Stimulated activated CD8-positive, alpha-beta memory T cell treated with anti-CD3 and anti-CD28 coated beads, Interleukin-12 subunit alpha, Interleukin-12 subunit beta, amount 100 ng/mL, for 24 hours (primary cell): ENCODE results near the gene LST1.

Source experiments
- DNase-seq: peaks from one replicate; pipeline ENCODE4 v3.0.0-alpha.2; 2020; ENCODE audit errors: extremely low read depth

Gene LST1

DNA sequence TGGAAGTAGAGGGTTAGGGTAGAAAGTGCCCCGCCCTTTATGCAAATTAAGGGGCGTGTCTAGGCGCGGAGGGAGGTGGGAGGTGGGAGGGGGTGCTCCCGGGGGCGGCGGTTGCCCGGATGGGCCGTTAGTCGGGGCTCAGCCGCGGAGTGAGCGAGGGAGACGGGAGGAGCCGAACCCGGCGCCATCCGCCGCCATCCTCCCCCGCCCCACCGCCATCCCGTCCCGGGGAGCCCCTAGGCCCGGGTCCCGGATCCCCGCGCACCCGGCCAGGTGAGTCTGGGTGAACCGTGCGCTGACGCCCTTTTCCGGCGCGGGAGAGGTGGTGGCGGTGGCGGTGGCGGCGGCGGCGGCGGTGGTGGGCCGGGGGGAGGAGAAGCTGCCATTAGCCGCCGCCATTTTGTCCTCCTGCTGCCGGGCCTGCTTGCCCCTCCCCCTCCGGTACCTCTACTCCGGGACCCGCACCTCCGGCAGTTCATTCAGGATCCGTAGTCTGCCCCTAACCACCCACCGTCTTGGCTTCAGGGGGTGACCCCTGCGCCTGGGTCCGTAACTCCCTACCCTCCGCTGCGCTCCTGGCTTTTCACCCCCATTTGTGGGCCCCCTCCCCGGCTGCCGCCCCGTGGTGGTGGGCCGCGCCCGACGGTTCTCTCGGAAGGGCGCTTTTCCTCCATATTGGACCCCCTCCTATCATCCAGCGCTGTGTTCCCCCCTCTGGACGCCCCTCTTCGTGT is 34.7 kb downstream of the LST1 start, which contains the start of gene PRRC2A:
TSS of gene PRRC2A (plus strand) at position 130 of the 734 bp plus-strand sequence. CDS start 2,075 bp downstream, outside the sequence.
- DNase-seq = peak; percentile 61

DNA sequence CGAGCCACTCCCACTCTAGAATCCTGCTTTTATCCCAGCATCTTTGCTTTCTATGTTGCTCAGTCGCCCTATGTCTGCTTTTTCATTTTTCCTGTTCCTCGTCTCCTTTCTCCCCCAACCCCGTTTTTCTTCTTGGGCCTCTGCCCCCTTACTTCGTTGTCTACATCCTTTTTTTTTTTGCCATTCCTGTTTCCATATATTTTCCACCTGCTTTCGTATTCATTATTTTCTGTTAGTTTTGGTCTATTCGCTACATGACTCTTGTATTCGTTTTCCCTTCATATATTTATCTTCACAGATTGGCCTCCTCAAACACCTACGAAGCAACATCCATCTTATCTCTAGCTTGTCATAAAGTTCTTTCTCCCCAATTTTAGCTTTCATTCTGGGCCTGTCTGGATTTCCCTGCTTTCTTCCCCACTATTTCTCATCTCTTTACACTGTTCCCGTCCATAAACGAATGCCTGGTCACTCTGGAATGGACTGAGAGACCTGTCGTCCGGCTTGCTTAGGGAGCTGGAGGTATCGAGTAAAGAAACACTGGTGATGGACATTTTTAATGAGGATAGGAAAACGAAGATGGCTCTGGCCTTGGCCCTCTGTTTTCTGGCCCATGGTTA is 35.4 kb downstream of the LST1 start:
- DNase-seq = no peak

DNA sequence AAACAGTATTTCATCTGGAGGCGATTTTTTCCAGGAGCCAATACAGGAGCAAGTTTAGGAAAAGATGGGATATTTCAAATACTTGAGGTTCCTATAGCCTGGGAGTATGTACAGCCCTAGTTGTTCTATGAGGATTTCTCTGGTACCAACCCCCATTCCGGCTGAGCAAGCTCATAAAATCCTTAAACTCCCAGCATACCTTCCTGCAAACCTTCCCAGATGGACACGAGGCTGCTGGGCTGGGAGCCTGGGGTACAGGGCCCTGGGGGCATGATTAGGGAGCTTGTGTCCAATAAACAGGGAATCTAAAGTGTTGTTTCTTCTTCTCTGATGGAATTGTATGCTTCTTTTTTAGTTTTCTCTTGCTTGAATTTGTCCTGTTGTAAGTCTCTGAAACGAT is 35.9 kb downstream of the LST1 start:
- DNase-seq = no peak

DNA sequence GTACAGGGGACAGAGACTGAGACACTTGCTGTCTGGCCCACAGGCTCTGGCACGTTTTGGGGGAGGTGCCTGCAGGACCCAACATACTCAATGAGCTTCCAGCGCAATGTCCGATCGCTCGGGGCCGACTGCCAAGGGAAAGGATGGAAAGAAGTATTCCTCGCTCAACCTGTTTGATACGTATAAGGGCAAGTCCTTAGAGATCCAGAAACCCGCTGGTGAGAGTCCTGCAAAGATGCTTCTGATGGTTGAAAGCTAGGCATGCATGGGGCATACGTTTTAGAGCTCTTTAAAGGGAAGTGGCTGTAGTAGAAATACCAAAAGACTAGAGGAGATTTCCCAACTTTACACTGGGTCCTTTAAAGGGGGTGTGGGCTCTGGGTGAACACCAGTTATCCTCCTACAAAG is 36.6 kb downstream of the LST1 start:
- DNase-seq = no peak

DNA sequence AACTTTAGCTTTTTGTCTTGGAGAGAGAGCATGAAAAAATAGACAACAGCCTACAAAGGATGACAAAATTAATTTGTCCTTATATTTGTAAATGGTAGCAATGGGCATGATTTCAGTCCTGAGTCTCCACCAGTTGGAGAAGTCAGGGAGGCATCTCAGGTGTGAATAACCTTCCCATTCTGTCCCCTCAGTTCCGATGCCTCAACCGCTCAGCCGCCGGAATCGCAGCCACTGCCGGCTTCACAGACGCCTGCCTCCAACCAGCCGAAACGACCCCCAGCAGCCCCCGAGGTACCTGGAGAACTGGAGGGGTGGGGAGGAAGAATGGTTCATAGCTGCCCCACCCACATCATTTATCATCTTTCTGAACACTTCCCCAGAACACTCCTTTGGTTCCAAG is 38.0 kb downstream of the LST1 start:
- no peak for DNase-seq

DNA sequence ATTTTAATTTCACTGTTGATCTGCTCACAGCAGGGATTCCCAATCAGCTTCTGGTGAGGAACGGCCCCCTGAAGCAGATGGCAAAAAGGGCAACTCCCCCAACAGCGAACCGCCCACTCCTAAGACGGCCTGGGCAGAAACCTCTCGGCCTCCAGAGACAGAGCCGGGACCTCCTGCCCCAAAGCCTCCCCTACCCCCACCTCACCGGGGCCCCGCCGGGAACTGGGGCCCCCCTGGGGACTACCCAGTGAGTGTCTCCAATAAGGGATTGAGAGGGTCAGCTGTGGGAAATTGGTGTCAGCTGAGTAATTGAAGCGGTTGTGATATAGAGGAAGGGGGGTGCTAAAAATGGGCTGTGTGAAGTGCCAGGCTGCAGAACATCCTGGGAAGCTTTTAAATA is 40.9 kb downstream of the LST1 start:
- no peak for DNase-seq

DNA sequence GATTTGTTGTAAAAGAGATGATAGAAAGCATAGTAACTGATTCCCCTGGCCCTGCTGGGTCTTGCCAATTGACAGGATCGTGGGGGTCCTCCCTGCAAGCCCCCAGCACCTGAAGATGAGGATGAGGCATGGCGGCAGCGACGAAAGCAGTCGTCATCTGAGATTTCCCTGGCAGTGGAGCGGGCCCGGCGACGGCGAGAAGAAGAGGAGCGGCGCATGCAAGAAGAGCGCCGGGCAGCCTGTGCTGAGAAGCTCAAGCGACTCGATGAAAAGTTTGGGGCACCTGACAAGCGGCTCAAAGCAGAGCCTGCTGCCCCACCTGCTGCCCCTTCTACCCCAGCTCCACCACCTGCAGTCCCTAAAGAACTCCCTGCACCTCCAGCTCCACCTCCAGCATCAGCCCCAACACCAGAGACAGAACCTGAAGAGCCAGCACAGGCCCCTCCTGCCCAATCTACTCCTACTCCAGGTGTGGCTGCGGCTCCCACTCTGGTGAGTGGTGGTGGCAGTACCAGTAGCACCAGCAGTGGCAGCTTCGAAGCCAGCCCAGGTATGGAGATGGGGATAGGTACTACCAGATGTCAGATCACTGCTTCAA is 41.7 kb downstream of the LST1 start:
- DNase-seq = no peak

DNA sequence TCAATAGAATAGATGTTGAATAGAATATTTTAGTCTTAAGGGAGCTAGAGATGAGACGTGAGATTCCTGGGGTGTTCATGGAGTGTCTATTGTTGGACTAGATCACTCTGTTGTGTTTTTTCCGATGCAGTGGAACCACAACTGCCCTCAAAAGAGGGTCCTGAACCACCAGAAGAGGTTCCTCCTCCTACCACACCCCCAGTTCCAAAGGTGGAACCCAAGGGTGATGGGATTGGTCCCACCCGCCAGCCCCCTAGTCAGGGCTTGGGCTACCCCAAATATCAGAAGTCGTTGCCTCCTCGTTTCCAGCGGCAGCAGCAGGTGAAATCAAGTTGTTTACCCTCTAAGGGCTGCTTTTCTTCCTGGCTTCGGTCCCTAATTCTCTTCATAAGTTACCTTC is 42.9 kb downstream of the LST1 start:
- DNase-seq = no peak

DNA sequence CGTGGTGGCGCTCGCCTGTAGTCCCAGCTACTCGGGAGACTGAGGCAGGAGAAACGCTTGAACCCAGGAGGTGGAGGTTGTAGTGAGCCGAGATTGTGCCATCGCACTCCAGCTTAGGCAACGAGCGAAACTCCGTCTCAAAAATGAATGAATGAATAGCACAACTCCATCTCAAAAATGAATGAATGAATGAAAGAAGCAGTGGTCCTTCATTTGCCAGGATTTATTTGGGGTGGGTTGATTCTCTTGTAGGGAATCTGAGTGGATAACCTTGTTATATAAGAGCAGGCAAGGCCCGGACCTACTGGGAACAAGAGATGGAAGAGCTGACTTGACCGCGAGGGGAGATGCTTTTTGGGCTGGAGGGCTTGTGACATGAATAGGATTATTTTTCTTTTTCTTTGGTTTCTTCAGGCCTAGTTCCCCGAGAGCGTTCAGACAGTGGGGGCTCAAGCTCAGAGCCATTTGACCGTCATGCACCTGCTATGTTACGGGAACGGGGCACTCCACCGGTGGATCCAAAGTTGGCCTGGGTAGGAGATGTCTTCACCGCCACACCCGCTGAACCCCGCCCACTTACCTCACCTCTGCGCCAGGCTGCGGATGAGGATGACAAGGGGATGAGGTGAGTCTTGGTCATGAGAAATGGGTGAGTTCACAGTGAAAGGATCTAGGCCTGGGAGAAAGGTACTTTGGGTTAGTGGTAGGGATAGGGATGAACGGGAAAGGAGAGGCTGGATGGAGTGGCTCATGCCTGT is 44.3 kb downstream of the LST1 start:
- no peak for DNase-seq

DNA sequence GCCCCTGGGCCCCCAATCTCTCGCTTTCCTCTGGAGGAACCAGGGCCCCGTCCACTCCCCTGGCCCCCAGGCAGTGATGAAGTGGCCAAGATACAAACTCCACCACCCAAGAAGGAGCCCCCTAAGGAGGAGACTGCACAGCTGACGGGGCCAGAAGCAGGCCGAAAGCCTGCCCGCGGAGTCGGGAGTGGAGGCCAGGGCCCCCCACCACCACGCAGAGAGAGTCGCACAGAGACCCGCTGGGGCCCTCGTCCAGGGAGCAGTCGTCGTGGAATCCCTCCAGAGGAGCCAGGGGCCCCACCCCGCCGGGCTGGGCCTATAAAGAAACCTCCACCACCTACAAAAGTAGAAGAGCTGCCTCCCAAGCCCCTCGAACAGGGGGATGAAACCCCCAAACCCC is 45.1 kb downstream of the LST1 start:
- DNase-seq = no peak

DNA sequence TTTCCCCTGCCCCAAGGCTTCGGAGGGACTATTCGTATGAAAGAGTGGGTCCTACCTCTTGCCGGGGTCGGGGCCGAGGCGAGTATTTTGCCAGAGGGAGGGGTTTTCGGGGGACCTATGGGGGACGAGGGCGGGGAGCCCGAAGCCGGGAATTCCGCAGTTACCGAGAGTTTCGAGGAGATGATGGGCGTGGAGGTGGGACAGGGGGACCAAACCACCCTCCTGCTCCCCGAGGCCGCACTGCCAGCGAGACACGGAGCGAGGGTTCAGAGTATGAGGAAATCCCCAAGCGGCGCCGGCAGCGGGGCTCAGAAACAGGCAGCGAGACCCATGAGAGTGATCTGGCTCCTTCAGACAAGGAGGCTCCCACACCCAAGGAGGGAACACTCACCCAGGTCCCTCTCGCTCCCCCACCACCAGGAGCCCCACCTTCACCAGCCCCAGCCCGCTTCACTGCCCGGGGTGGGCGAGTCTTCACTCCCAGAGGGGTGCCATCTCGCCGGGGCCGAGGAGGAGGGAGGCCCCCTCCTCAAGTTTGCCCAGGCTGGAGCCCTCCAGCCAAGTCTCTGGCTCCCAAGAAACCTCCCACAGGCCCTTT is 45.7 kb downstream of the LST1 start:
- DNase-seq = no peak

DNA sequence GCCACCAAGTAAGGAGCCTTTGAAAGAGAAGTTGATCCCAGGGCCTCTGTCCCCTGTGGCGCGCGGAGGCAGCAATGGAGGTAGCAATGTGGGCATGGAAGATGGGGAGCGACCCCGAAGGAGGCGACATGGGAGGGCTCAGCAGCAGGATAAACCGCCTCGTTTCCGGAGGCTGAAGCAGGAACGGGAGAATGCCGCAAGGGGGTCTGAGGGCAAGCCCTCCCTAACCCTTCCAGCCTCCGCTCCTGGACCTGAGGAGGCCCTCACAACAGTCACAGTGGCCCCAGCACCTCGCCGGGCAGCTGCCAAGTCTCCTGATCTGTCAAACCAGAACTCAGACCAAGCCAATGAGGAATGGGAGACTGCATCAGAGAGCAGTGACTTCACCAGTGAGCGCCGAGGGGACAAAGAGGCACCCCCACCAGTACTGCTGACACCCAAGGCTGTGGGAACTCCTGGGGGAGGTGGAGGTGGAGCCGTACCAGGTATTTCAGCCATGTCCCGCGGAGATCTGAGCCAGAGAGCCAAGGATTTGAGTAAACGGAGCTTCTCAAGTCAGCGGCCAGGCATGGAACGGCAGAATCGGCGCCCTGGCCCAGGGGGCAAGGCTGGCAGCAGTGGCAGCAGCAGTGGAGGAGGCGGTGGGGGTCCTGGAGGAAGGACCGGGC is 46.3 kb downstream of the LST1 start:
- DNase-seq = no peak

DNA sequence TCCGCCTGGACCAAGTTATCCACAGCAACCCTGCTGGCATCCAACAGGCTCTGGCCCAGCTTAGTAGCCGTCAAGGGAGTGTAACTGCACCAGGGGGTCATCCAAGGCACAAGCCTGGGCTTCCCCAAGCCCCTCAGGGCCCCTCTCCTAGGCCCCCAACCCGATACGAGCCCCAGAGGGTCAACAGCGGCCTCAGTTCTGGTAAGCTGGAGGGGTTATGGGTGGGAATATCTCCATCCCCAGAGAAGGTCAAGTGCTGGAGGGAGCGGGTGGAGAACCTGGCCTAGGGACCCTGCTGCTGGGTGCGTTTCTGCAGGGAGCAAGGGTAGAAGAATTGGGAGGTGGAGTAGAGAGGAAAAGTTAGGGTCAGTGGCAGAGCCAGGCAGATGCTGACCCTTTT is 47.4 kb downstream of the LST1 start:
- DNase-seq = no peak

DNA sequence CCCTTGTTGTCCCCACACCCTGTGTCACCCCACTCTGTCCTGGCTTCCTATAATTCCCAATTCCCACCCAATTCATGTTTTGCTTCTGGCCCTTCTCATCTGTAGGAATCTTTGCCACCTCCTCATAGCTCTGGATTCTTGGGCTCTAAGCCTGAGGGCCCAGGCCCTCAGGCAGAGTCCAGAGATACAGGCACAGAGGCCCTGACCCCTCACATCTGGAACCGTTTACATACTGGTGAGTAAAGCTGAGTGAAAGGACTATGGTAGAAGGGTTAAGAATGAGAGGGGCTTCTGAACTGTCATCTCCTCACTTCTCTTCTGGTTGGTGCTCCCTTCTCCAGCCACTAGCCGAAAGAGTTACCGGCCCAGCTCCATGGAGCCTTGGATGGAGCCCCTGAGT is 48.1 kb downstream of the LST1 start:
- DNase-seq = no peak

DNA sequence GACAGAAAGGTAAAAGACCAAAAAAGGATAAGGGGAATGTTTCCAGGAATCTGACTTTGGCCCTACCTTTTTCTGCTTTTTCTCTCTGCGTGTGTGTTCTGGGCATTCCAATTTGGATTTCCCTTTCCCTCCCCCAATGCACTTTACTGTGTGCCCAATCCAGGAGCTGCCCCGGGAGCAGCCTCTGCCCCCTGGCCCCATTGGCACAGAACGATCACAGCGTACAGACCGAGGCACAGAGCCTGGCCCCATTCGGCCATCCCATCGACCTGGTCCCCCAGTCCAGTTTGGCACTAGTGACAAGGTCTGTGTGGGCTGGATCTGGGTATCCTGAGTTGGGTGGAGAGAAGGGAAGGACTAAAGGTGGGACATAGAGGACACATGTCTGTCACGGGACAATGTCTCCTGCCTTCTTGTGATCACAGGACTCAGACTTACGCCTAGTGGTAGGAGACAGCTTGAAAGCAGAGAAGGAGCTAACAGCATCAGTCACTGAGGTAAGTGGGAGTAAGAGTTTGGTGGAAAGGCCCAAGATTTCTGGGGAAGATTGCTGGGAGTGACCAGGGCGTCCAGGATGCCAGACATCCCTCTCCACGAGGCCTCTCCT is 49.0 kb downstream of the LST1 start:
- DNase-seq = no peak

DNA sequence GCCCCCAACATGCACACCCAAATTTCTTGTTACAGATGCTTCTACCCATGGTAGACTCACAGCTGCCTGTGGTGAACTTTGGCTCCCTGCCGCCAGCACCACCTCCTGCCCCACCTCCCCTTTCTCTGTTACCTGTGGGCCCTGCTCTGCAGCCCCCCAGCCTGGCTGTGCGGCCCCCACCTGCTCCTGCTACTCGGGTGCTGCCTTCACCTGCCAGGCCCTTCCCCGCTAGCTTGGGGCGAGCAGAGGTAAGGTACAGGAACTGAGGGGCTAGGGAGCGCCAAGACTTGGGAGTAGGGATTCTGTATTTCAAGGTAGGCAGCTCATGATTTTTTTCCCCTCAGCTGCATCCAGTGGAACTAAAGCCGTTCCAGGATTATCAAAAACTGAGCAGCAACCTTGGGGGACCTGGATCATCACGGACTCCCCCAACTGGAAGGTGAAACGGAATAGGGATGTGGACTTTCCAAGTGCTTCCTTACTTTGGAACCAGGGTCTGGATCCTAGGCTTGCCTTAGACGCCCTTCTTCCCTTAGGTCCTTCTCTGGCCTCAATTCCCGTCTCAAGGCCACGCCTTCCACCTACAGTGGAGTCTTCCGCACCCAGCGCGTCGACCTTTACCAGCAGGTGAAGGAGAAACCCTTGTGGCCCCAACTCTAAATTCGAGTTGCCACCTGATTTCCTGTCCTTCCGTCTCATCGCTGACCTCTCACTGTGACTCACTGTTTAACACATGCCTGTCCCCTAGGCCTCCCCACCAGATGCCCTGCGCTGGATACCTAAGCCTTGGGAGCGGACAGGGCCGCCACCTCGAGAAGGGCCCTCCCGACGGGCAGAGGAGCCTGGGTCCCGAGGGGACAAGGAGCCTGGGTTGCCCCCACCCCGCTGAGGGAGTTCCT is 50.9 kb downstream of the LST1 start:
- DNase-seq = no peak
